GM12873 (cell line): Measurements from ENCODE around the gene MATN3.

Source experiments
- TF ChIP-seq, protein P1 (sequence below): IDR thresholded peaks from 2 replicates; pipeline ENCODE4 v1.5.1; 2012; ENCODE audit warnings: low read depth, mild to moderate bottlenecking, moderate library complexity, low read length, control low read depth; ENCODE audit not compliant: insufficient read depth; ENCODE audit errors: missing control alignments

MATN3 gene

GRCh38 chr2:19990416-19990728 is 22.1 kb downstream of the MATN3 start:
- TF ChIP-seq, protein P1, sequence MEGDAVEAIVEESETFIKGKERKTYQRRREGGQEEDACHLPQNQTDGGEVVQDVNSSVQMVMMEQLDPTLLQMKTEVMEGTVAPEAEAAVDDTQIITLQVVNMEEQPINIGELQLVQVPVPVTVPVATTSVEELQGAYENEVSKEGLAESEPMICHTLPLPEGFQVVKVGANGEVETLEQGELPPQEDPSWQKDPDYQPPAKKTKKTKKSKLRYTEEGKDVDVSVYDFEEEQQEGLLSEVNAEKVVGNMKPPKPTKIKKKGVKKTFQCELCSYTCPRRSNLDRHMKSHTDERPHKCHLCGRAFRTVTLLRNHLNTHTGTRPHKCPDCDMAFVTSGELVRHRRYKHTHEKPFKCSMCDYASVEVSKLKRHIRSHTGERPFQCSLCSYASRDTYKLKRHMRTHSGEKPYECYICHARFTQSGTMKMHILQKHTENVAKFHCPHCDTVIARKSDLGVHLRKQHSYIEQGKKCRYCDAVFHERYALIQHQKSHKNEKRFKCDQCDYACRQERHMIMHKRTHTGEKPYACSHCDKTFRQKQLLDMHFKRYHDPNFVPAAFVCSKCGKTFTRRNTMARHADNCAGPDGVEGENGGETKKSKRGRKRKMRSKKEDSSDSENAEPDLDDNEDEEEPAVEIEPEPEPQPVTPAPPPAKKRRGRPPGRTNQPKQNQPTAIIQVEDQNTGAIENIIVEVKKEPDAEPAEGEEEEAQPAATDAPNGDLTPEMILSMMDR, result no peak

GRCh38 chr2:19989667-19990415 is 22.6 kb downstream of the MATN3 start, which contains the start of gene WDR35:
Gene WDR35, minus strand, starts transcription at chr2:19990105. Its CDS starts 90 bp downstream, at chr2:19990015.
- TF ChIP-seq, protein P1, result no peak

DNA sequence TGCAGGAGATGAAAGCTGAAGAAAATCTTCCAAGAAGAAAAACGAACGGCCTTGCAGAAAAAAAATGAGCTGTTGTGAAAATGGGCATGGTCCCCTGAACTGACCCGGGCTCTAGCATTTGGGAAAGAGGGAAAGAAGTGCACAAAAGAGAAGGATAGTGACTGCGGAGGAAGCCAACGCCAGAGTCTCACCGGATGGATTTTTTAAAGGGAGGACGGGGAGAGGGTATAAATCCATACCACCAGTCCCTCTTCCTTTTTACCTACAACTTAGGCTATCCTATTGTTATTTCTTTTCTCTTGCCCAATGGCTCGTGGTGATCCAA is 23.2 kb downstream of the MATN3 start:
- TF ChIP-seq, protein P1, result no peak

DNA sequence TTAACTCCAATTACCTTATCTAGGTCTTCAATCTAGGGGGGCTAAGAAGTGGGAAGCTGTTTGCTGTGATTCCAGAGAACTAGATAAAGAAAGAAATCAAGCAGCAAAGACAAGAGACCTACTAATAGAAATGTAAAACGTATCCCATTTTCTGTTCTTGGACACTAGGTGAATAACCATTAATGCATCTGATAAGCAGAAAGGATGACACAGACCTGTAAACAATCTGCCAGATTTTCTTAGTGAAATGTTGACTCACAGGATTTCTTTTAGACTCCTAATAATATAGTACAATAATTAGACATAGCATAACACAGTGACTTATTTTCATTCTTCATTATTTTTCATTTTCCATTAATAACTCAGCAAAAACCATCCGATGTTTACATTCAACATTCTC is 23.9 kb downstream of the MATN3 start:
- TF ChIP-seq, protein P1, result no peak

- TF ChIP-seq, protein P1, result no peak
Observed at GRCh38 chr2:19987936-19988335, 24.5 kb downstream of the MATN3 start.

DNA sequence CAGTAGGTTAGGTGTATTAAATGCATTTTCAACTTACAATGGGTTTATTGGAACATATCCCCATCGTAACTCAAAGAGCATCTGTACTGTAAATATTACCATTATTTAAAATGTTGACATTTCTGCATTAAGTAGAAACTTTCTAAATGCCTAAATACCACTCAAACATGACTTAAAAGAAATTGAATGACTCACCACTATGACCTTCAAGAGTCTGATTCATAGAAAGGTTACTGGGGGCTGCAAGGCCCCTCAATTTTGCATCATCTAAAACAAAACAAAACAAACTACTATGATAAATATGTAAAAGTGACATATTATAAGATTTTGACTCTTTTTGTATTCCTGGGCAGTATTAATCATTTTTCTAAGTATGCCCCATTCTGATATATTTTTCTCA is 30.2 kb downstream of the MATN3 start:
- TF ChIP-seq, protein P1, result no peak

DNA sequence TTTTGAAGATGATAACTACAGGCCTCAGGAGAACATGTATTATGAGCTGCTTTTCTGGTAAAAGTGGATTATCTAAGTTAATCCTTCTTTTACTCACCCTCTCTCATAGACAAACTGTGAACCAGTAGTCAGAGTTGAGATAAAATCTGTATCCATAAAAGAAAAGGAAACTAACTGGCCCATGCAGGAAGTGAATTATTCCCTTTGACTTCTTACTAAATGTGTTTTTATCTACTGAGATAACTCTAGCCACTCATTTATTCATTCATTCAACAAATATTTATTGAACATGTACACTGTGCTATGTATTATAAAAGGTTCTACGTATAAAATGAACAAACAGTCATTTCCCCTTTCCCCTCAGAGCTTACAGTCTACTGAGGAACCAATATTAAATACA is 32.5 kb downstream of the MATN3 start:
- TF ChIP-seq, protein P1, result no peak
